ENCODE results near the gene MRPL41. TPM values are rescaled to one million over a fixed set of nuclear protein-coding genes. Genes with fewer than 3 reads are reported as not detected.
A peak's percentile ranks its signal among the peaks of the same experiment; 100 is the strongest.
"Not testable (repeated sequence)": the region's sequence is repeated elsewhere in the genome, so short reads cannot be mapped to it uniquely, and the experiment has no call there.

MRPL41 gene
- total RNA-seq, 1 donor, result 30.4 TPM

- Histone ChIP-seq H3K27ac (ENCODE audit: low read depth, low read length) (no peak overlapping the region), H3K4me2 (ENCODE audit: insufficient read depth, low read length) (no peak overlapping the region), H3K36me3 (ENCODE audit: insufficient read depth, low read length) (no peaks in the 10 kb centered on the region), H3K4me3 (ENCODE audit: insufficient read depth, low read length) (no peak overlapping the region), H3K9me3 (ENCODE audit: low read depth, low read length) (no peaks in the 10 kb centered on the region), H2AFZ (ENCODE audit: low read length) (no peak overlapping the region), H3K27me3 (ENCODE audit: insufficient read depth, low read length) (no peaks in the 10 kb centered on the region), H3K79me2 (ENCODE audit: insufficient read depth, low read length) (no peaks in the 10 kb centered on the region), H3K4me1 (ENCODE audit: insufficient read depth, low read length) (no peaks in the 10 kb centered on the region), H4K20me1 (ENCODE audit: insufficient read depth, low read length) (no peaks in the 10 kb centered on the region)
- DNase-seq (ENCODE audit: insufficient read length, low spot score, missing footprints), result peak; percentile 58
- TF ChIP-seq CTCF (IDR thresholded peaks at IDR 0.05; ENCODE audit: extremely low read depth, low read depth, low read length), result no peak
Measured at GRCh38 chr9:137505421-137506140, 46.1 kb upstream of the MRPL41 start.

- Histone ChIP-seq H3K36me3 (ENCODE audit: insufficient read depth, low read length) (no peaks in the 10 kb centered on the region), H3K9me3 (ENCODE audit: low read depth, low read length) (no peaks in the 10 kb centered on the region), H3K27me3 (ENCODE audit: insufficient read depth, low read length) (no peaks in the 10 kb centered on the region), H4K20me1 (ENCODE audit: insufficient read depth, low read length) (no peaks in the 10 kb centered on the region), H2AFZ (ENCODE audit: low read length) (no peak overlapping the region), H3K27ac (ENCODE audit: low read depth, low read length) (no peak overlapping the region), H3K79me2 (ENCODE audit: insufficient read depth, low read length) (no peaks in the 10 kb centered on the region), H3K4me2 (ENCODE audit: insufficient read depth, low read length) (no peak overlapping the region), H3K4me3 (ENCODE audit: insufficient read depth, low read length) (no peak overlapping the region), H3K4me1 (ENCODE audit: insufficient read depth, low read length) (no peaks in the 10 kb centered on the region)
- peak; percentile 87 for DNase-seq (ENCODE audit: insufficient read length, low spot score, missing footprints)
- no peak for TF ChIP-seq CTCF (IDR thresholded peaks at IDR 0.05; ENCODE audit: extremely low read depth, low read depth, low read length)
Measured at GRCh38 chr9:137506274-137506673, 45.4 kb upstream of the MRPL41 start.

- Histone ChIP-seq H3K4me1 (ENCODE audit: insufficient read depth, low read length) (no peaks in the 10 kb centered on the region), H3K36me3 (ENCODE audit: insufficient read depth, low read length) (no peaks in the 10 kb centered on the region), H2AFZ (ENCODE audit: low read length) (no peak overlapping the region), H3K27me3 (ENCODE audit: insufficient read depth, low read length) (no peaks in the 10 kb centered on the region), H3K27ac (ENCODE audit: low read depth, low read length) (no peak overlapping the region), H3K79me2 (ENCODE audit: insufficient read depth, low read length) (no peaks in the 10 kb centered on the region), H4K20me1 (ENCODE audit: insufficient read depth, low read length) (no peaks in the 10 kb centered on the region), H3K4me3 (ENCODE audit: insufficient read depth, low read length) (no peak overlapping the region), H3K4me2 (ENCODE audit: insufficient read depth, low read length) (no peak overlapping the region), H3K9me3 (ENCODE audit: low read depth, low read length) (no peaks in the 10 kb centered on the region)
- DNase-seq (ENCODE audit: insufficient read length, low spot score, missing footprints), result peak; percentile 83
- TF ChIP-seq CTCF (IDR thresholded peaks at IDR 0.05; ENCODE audit: extremely low read depth, low read depth, low read length), result no peak
Measured at GRCh38 chr9:137506702-137507171, 44.9 kb upstream of the MRPL41 start.

GRCh38 chr9:137509198-137509597 is 42.5 kb upstream of the MRPL41 start:
- no peak for DNase-seq (ENCODE audit: insufficient read length, low spot score, missing footprints)
- Histone ChIP-seq H3K27ac (ENCODE audit: low read depth, low read length) (no peak overlapping the region), H3K4me2 (ENCODE audit: insufficient read depth, low read length) (no peak overlapping the region)

GRCh38 chr9:137511126-137511525 is 40.6 kb upstream of the MRPL41 start:
- H3K36me3 ChIP-seq (ENCODE audit: insufficient read depth, low read length); H3K4me1 ChIP-seq (ENCODE audit: insufficient read depth, low read length); H3K4me2 ChIP-seq (ENCODE audit: insufficient read depth, low read length); H3K79me2 ChIP-seq (ENCODE audit: insufficient read depth, low read length); H3K27ac ChIP-seq (ENCODE audit: low read depth, low read length); H3K27me3 ChIP-seq (ENCODE audit: insufficient read depth, low read length); H4K20me1 ChIP-seq (ENCODE audit: insufficient read depth, low read length); H3K4me3 ChIP-seq (ENCODE audit: insufficient read depth, low read length); H3K9me3 ChIP-seq (ENCODE audit: low read depth, low read length); H2AFZ ChIP-seq (ENCODE audit: low read length); DNase-seq (ENCODE audit: insufficient read length, low spot score, missing footprints): not testable (repeated sequence)

More at GRCh38 chr9:137509198-137509597, 42.5 kb upstream of the MRPL41 start:
- H3K4me1 ChIP-seq (ENCODE audit: insufficient read depth, low read length), result no peaks in the 10 kb centered on the region
- no peaks in the 10 kb centered on the region for H3K27me3 ChIP-seq (ENCODE audit: insufficient read depth, low read length)
- no peak overlapping the region for H3K4me3 ChIP-seq (ENCODE audit: insufficient read depth, low read length)
- H3K36me3 ChIP-seq (ENCODE audit: insufficient read depth, low read length), result no peaks in the 10 kb centered on the region
- no peak for TF ChIP-seq CTCF (IDR thresholded peaks at IDR 0.05; ENCODE audit: extremely low read depth, low read depth, low read length)
- no peak overlapping the region for H2AFZ ChIP-seq (ENCODE audit: low read length)
- H3K9me3 ChIP-seq (ENCODE audit: low read depth, low read length), result no peaks in the 10 kb centered on the region
- H3K79me2 ChIP-seq (ENCODE audit: insufficient read depth, low read length), result no peaks in the 10 kb centered on the region
- H4K20me1 ChIP-seq (ENCODE audit: insufficient read depth, low read length), result no peaks in the 10 kb centered on the region
